GM23248 (cell line): ENCODE results near the gene THSD4.

ENCODE experiments used
- EZH2 ChIP-seq: fragments of 200-600 bp; sonication (generic); IDR thresholded peaks from 2 replicates; pipeline ENCODE4 v1.6.1; 2018; ENCODE audit warnings: antibody characterized with exemption, mild to moderate bottlenecking; ENCODE audit not compliant: insufficient read depth, poor library complexity, severe bottlenecking
- EZH2phosphoT487 ChIP-seq: fragments of 200-600 bp; sonication (generic); IDR thresholded peaks from 2 replicates; pipeline ENCODE4 v1.6.1; 2018; ENCODE audit warnings: antibody characterized with exemption, moderate library complexity, mild to moderate bottlenecking, low read depth; ENCODE audit not compliant: insufficient read depth

DNA sequence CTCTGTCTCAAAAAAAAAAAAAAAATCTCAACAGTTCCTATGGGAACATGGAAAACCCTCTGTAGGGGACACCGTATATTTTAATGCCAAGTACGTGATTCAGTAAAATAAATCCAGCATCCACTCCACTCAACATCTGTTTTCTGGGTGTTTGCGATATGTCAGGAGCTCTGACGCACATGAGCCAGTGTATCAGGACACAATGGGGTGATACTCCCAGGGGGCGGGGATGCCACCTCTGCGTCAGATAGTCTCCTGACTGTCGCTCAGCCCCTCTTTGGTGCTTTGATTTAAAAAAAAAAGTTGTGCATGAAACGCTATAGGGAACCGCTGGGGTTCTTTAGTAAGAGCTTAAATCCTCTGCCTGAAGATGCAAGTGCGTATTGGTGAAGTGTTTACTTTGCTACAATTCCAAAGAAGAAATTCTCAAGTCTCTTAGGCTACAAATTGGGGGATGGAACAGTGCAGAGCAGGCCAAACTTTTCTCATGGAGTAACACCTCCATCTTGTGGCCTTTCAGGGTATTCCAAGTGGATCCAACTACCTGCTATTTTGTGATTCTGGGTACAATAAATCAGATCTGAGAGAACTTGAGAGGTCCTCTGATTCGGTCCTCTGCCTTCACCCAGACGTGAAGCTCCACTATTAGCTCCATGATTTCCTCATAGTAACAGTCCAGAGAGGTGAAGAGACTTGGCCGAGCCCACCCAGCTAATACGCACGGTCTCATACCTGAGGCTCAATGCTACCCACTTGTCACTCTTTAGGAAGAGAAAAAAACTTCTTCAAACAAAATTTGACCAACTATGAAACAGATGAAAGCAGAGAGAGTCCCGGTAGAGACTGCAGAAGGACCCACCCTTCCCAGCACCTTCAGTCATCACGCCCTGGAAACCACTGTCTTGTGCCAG, 685.8 kb downstream of the THSD4 start:
- TF ChIP-seq EZH2 (no peak), EZH2phosphoT487 (no peak)
